GM21381 (cell line): ENCODE data around the gene ING5.
A peak's percentile ranks its signal among the peaks of the same experiment; 100 is the strongest.
"Not testable (repeated sequence)": the region's sequence is repeated elsewhere in the genome, so short reads cannot be mapped to it uniquely, and the experiment has no call there.

ENCODE experiments used
- ATAC-seq: cut with Tn5 transposase; IDR thresholded peaks from one replicate; pipeline ENCODE4 v1.9.1; 2021; ENCODE audit warnings: mild to moderate bottlenecking, moderate library complexity; ENCODE audit not compliant: unreplicated experiment

ING5 gene

GRCh38 chr2:241703032-241703604 is 1.3 kb downstream of the ING5 start:
- ATAC-seq, result no peak

- ATAC-seq, result no peak
These were observed 4.7 kb downstream of the ING5 start for GRCh38 chr2:241706537-241706936.

GRCh38 chr2:241708879-241709278 is 7.0 kb downstream of the ING5 start:
- ATAC-seq, result no peak

GRCh38 chr2:241719093-241719492 is 17.3 kb downstream of the ING5 start:
- no peak for ATAC-seq

- no peak for ATAC-seq
These were observed 18.3 kb downstream of the ING5 start for GRCh38 chr2:241720099-241720498.

- no peak for ATAC-seq
These were observed 18.7 kb downstream of the ING5 start for GRCh38 chr2:241720560-241720959.

- ATAC-seq, result no peak
These were observed 20.0 kb downstream of the ING5 start for GRCh38 chr2:241721852-241722251.

- no peak for ATAC-seq
These were observed 21.1 kb downstream of the ING5 start for GRCh38 chr2:241722896-241723454.

- ATAC-seq, result no peak
These were observed 22.6 kb downstream of the ING5 start for GRCh38 chr2:241724259-241724974.

GRCh38 chr2:241724975-241725870 is 23.4 kb downstream of the ING5 start:
- no peak for ATAC-seq

- no peak for ATAC-seq
These were observed 24.6 kb downstream of the ING5 start for GRCh38 chr2:241726459-241726858.

GRCh38 chr2:241728000-241728399 is 26.2 kb downstream of the ING5 start:
- no peak for ATAC-seq

- no peak for ATAC-seq
These were observed 26.8 kb downstream of the ING5 start for GRCh38 chr2:241728627-241729026.

GRCh38 chr2:241729868-241730267 is 28.0 kb downstream of the ING5 start:
- no peak for ATAC-seq

GRCh38 chr2:241730671-241731293 is 28.9 kb downstream of the ING5 start:
- ATAC-seq, result no peak

- not testable (repeated sequence) for ATAC-seq
These were observed 30.8 kb downstream of the ING5 start for GRCh38 chr2:241732513-241733186.

- no peak for ATAC-seq
These were observed 31.8 kb downstream of the ING5 start for GRCh38 chr2:241733391-241734207.

GRCh38 chr2:241734208-241734466 is 32.3 kb downstream of the ING5 start:
- ATAC-seq, result peak; percentile 33

GRCh38 chr2:241734467-241735208 is 32.8 kb downstream of the ING5 start, which contains the start of gene D2HGDH:
Gene D2HGDH, plus strand, starts transcription at chr2:241734630. Its CDS starts 595 bp downstream, at chr2:241735225.
- ATAC-seq, result peak; percentile 84
